SK-N-SH (cell line): ENCODE results near the gene TTC23L. TPM values are rescaled to one million over a fixed set of nuclear protein-coding genes. Genes with fewer than 3 reads are reported as not detected.

Experiments
- CTCF ChIA-PET: fragments of 300-600, 350-600 bp; formaldehyde crosslinking; extraction: SDS; loops from one replicate; lab custom pipeline; 2021; lab: Yijun Ruan, JAX
- POLR2A ChIA-PET: fragments of 350-600 bp; sonication (Branson Sonifier 250); formaldehyde crosslinking; extraction: SDS; loops from one replicate; lab custom pipeline; 2020; ENCODE audit warnings: antibody characterized with exemption, inconsistent platforms; lab: Yijun Ruan, JAX
- DNase-seq: peaks from one replicate; pipeline ENCODE4 v3.0.0; 2012
- H2AFZ ChIP-seq: fragments of 200-600 bp; sonication (generic); 2 replicates; pipeline ENCODE4 v1.8.1; 2016; ENCODE audit warnings: antibody characterized with exemption, mild to moderate bottlenecking, low read depth
- H3F3A ChIP-seq: fragments of 200-600 bp; sonication (generic); replicated peaks from 2 replicates; pipeline ENCODE3; 2016; ENCODE audit warnings: antibody characterized with exemption, mild to moderate bottlenecking; ENCODE audit not compliant: insufficient read depth
- H3K27ac ChIP-seq, 2 experiments: fragments of 200-500 bp in 1 of 2; fragments of 200-600 bp in 1 of 2; sonication (Bioruptor generic) in 1 of 2; sonication (generic), shearing (Covaris generic) in 1 of 2; 2 replicates each; pipeline versions ENCODE4 v1.5.1 to v1.6.1; 2014 to 2016; ENCODE audit warnings: low read depth in 2 of 2, inconsistent platforms in 1 of 2, low read length in 1 of 2, mild to moderate bottlenecking in 1 of 2, mixed read lengths in 1 of 2
- H3K27me3 ChIP-seq: fragments of 200-600 bp; sonication (generic), shearing (Covaris generic); 2 replicates; pipeline ENCODE4 v1.6.1; 2016; ENCODE audit warnings: mixed run types; ENCODE audit not compliant: insufficient read depth
- H3K36me3 ChIP-seq, 2 experiments: fragments of 200-500 bp in 1 of 2; fragments of 200-600 bp in 1 of 2; sonication (Bioruptor generic) in 1 of 2; sonication (generic) in 1 of 2; replicated peaks in 1 of 2; 2 replicates each; pipeline versions ENCODE3 to v1.5.1; 2014 to 2016; ENCODE audit warnings: low read length in 1 of 2, mild to moderate bottlenecking in 1 of 2; ENCODE audit not compliant: insufficient read depth in 2 of 2, control insufficient read depth in 1 of 2
- H3K4me1 ChIP-seq, 2 experiments: fragments of 200-500 bp in 1 of 2; fragments of 200-600 bp in 1 of 2; sonication (Bioruptor generic) in 1 of 2; sonication (generic), shearing (Covaris generic) in 1 of 2; 2 replicates each; pipeline versions ENCODE4 v1.5.1 to v1.6.1; 2014 to 2016; ENCODE audit warnings: low read depth in 1 of 2, low read length in 1 of 2, mixed run types in 1 of 2; ENCODE audit not compliant: insufficient read depth in 2 of 2, control insufficient read depth in 1 of 2
- H3K4me2 ChIP-seq: fragments of 200-600 bp; sonication (generic), shearing (Covaris generic); 2 replicates; pipeline ENCODE4 v1.6.1; 2017; ENCODE audit warnings: mixed run types
- H3K4me3 ChIP-seq, 2 experiments: fragments of 200-500 bp in 1 of 2; fragments of 200-600 bp in 1 of 2; sonication (Bioruptor generic) in 1 of 2; sonication (generic), shearing (Covaris generic) in 1 of 2; 2 replicates each; pipeline versions ENCODE4 v1.5.1 to v1.8.1; 2014 to 2016; ENCODE audit warnings: low read depth in 2 of 2, inconsistent platforms in 1 of 2, low read length in 1 of 2, mild to moderate bottlenecking in 1 of 2, mixed read lengths in 1 of 2, moderate library complexity in 1 of 2
- H3K79me2 ChIP-seq: fragments of 200-600 bp; sonication (generic); 2 replicates; pipeline ENCODE4 v1.8.1; 2017; ENCODE audit warnings: mild to moderate bottlenecking; ENCODE audit not compliant: insufficient read depth
- H3K9ac ChIP-seq: fragments of 200-600 bp; sonication (generic); 2 replicates; pipeline ENCODE4 v1.6.1; 2017; ENCODE audit warnings: mixed run types
- H3K9me2 ChIP-seq: fragments of 200-600 bp; sonication (generic); 2 replicates; pipeline ENCODE4 v1.6.1; 2017; ENCODE audit warnings: mixed run types
- H3K9me3 ChIP-seq: fragments of 200-600 bp; sonication (generic); 2 replicates; pipeline ENCODE4 v1.6.1; 2017; ENCODE audit warnings: mixed run types, mild to moderate bottlenecking, moderate library complexity
- H4K20me1 ChIP-seq: fragments of 200-600 bp; sonication (generic); 2 replicates; pipeline ENCODE4 v1.6.1; 2017; ENCODE audit warnings: mild to moderate bottlenecking, mixed run types; ENCODE audit not compliant: insufficient read depth
- CHD2 ChIP-seq: fragments of 150-350 bp; IDR thresholded peaks from 2 replicates; pipeline ENCODE4 v1.6.1; 2018; ENCODE audit warnings: low read length; ENCODE audit not compliant: partially characterized antibody
- EP300 ChIP-seq, 2 experiments: IDR thresholded peaks; 2 replicates each; pipeline versions ENCODE4 v1.4.0 to v1.6.1; 2012; ENCODE audit warnings: borderline replicate concordance in 1 of 2, low read depth in 1 of 2, low read length in 1 of 2
- FOXJ3 ChIP-seq: sonication (generic); formaldehyde crosslinking; IDR thresholded peaks from 2 replicates; pipeline ENCODE4 v1.5.1; 2020; ENCODE audit warnings: mild to moderate bottlenecking, missing genetic modification reagents
- FOXM1 ChIP-seq: IDR thresholded peaks from 2 replicates; pipeline ENCODE4 v1.4.0; 2012; ENCODE audit warnings: low read depth, mild to moderate bottlenecking
- MAX ChIP-seq: IDR thresholded peaks from 2 replicates; pipeline ENCODE4 v1.4.0; 2012; ENCODE audit warnings: low read depth
- NFIC ChIP-seq: IDR thresholded peaks from 2 replicates; pipeline ENCODE4 v1.4.0; 2012; ENCODE audit warnings: borderline replicate concordance
- NRF1 ChIP-seq: IDR thresholded peaks from 2 replicates; pipeline ENCODE4 v1.6.1; 2012; ENCODE audit warnings: low read depth, mild to moderate bottlenecking, low read length
- POLR2AphosphoS5 ChIP-seq: IDR thresholded peaks from 2 replicates; pipeline ENCODE4 v1.6.1; 2012; ENCODE audit warnings: low read depth, low read length
- RCOR1 ChIP-seq: fragments of 150-350 bp; IDR thresholded peaks from 2 replicates; pipeline ENCODE4 v1.6.1; 2017; ENCODE audit warnings: antibody characterized with exemption, low read length
- SIN3A ChIP-seq: IDR thresholded peaks from 2 replicates; pipeline ENCODE4 v1.6.1; 2012; ENCODE audit warnings: low read depth, mild to moderate bottlenecking, low read length, moderate library complexity, borderline replicate concordance
- TAF1 ChIP-seq: IDR thresholded peaks from 2 replicates; pipeline ENCODE4 v1.6.1; 2012; ENCODE audit warnings: low read depth, mild to moderate bottlenecking, low read length, moderate library complexity, borderline replicate concordance
- USF1 ChIP-seq: IDR thresholded peaks from 2 replicates; pipeline ENCODE4 v1.4.0; 2012; ENCODE audit warnings: low read depth, borderline replicate concordance
- WGBS: methylation state at CpG from one replicate; pipeline ENCODE4 v1.1.6; 2017; ENCODE audit warnings: low lambda C conversion rate; 5-methylcytosine and 5-hydroxymethylcytosine counted together
- polyA plus RNA-seq, 3 experiments: library from polyadenylated mRNA; depleted of rRNA; stranded (reverse); fragments of >200 nt; gene quantifications; 2 replicates each; pipeline ENCODE4 v1.2.3, GENCODE V29; 2012
- TF ChIP-seq, protein P1 (sequence below): IDR thresholded peaks from 2 replicates; pipeline ENCODE4 v1.4.0; 2012; ENCODE audit warnings: low read depth, borderline replicate concordance
- TF ChIP-seq, protein P2 (sequence below): fragments of 200-600 bp; sonication (generic); IDR thresholded peaks from 2 replicates; pipeline ENCODE4 v1.6.1; 2017; ENCODE audit warnings: antibody characterized with exemption, mild to moderate bottlenecking, moderate library complexity
- TF ChIP-seq, protein P3 (sequence below): fragments of 150-350 bp; IDR thresholded peaks from 2 replicates; pipeline ENCODE4 v1.6.1; 2017; ENCODE audit warnings: antibody characterized with exemption, low read length, low read depth, borderline replicate concordance

TTC23L gene
- polyA plus RNA-seq, 1 of the 3 experiments (the other 2 are of a cell fraction) = 0.49 TPM

GRCh38 chr5:34833976-34834793, 4.8 kb upstream of the TTC23L start:
- no peak for DNase-seq
- Histone ChIP-seq H3K79me2 (no peaks in the 10 kb centered on the region), H3K27me3 (no peaks in the 10 kb centered on the region), H3K9ac (no peak overlapping the region), H3K36me3 (peaks cover 41 to 43% of the 10 kb centered on the region in 2 experiments), H3K9me3 (no peaks in the 10 kb centered on the region), H3K4me2 (no peak overlapping the region), H2AFZ (no peak overlapping the region), H3K9me2 (no peaks in the 10 kb centered on the region), H3K4me1 (no peaks in the 10 kb centered on the region; a peak in 1 of 4 replicates), H3K27ac (no peak overlapping the region), H3K4me3 (no peak overlapping the region), H3F3A (peaks cover 30% of the 10 kb centered on the region), H4K20me1 (no peaks in the 10 kb centered on the region)
- TF ChIP-seq USF1 (no peak), POLR2AphosphoS5 (0 out of 2 replicates have a peak, but pooled peaks have one; percentile 29)
- 75% methylated on average over 9 of the region's 9 CpGs for WGBS
- ChIA-PET CTCF (interaction anchor here (0.5 to 1.1 kb wide), 2 partner anchors 16 to 178 kb away, joined by 3 to 5 read pairs; partner anchors contain the start of gene RAI14), POLR2A (no interaction called here)

DNA sequence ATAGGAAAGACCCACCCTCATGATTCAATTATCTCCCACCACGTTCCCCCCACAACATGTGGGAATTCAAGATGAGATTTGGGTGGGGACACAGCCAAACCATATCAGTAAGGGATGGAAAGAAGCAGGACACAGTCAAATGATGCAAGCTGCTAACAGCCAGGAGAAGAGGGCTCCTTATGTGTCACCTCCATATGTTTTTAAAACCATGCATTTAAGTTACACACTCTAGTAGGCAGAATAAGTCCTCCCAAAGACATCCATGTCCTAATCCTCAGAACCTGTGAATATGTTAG, 4.2 kb upstream of the TTC23L start:
- H3K79me2 ChIP-seq = no peaks in the 10 kb centered on the region
- CTCF ChIA-PET = interaction anchor here (0.5 to 1.1 kb wide), 2 partner anchors 16 to 179 kb away, joined by 3 to 5 read pairs; partner anchors contain the start of gene RAI14
- peaks cover 30% of the 10 kb centered on the region for H3F3A ChIP-seq
- no peak overlapping the region for H3K4me2 ChIP-seq
- TF ChIP-seq USF1 = no peak
- no peak for TF ChIP-seq NFIC
- no peak for TF ChIP-seq CHD2
- TF ChIP-seq, protein P1, sequence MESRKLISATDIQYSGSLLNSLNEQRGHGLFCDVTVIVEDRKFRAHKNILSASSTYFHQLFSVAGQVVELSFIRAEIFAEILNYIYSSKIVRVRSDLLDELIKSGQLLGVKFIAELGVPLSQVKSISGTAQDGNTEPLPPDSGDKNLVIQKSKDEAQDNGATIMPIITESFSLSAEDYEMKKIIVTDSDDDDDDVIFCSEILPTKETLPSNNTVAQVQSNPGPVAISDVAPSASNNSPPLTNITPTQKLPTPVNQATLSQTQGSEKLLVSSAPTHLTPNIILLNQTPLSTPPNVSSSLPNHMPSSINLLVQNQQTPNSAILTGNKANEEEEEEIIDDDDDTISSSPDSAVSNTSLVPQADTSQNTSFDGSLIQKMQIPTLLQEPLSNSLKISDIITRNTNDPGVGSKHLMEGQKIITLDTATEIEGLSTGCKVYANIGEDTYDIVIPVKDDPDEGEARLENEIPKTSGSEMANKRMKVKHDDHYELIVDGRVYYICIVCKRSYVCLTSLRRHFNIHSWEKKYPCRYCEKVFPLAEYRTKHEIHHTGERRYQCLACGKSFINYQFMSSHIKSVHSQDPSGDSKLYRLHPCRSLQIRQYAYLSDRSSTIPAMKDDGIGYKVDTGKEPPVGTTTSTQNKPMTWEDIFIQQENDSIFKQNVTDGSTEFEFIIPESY = no peak
- TF ChIP-seq, protein P2, sequence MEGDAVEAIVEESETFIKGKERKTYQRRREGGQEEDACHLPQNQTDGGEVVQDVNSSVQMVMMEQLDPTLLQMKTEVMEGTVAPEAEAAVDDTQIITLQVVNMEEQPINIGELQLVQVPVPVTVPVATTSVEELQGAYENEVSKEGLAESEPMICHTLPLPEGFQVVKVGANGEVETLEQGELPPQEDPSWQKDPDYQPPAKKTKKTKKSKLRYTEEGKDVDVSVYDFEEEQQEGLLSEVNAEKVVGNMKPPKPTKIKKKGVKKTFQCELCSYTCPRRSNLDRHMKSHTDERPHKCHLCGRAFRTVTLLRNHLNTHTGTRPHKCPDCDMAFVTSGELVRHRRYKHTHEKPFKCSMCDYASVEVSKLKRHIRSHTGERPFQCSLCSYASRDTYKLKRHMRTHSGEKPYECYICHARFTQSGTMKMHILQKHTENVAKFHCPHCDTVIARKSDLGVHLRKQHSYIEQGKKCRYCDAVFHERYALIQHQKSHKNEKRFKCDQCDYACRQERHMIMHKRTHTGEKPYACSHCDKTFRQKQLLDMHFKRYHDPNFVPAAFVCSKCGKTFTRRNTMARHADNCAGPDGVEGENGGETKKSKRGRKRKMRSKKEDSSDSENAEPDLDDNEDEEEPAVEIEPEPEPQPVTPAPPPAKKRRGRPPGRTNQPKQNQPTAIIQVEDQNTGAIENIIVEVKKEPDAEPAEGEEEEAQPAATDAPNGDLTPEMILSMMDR = no peak
- TF ChIP-seq TAF1 = no peak
- no peak for TF ChIP-seq NRF1
- no peak for TF ChIP-seq RCOR1
- TF ChIP-seq FOXJ3 = no peak
- TF ChIP-seq, protein P3, sequence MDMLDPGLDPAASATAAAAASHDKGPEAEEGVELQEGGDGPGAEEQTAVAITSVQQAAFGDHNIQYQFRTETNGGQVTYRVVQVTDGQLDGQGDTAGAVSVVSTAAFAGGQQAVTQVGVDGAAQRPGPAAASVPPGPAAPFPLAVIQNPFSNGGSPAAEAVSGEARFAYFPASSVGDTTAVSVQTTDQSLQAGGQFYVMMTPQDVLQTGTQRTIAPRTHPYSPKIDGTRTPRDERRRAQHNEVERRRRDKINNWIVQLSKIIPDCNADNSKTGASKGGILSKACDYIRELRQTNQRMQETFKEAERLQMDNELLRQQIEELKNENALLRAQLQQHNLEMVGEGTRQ = no peak
- no peak for TF ChIP-seq MAX
- TF ChIP-seq EP300 (IDR thresholded peaks at IDR 0.05; ENCODE audit: borderline replicate concordance in 1 of 2, low read depth in 1 of 2, low read length in 1 of 2) = no peak
- no peak for TF ChIP-seq SIN3A
- no peak for TF ChIP-seq FOXM1
- no peak overlapping the region for H2AFZ ChIP-seq
- H3K9me3 ChIP-seq = no peaks in the 10 kb centered on the region
- POLR2A ChIA-PET = no interaction called here
- no peak overlapping the region for H3K4me3 ChIP-seq
- no peaks in the 10 kb centered on the region for H3K27me3 ChIP-seq
- 17% methylated on average over 1 of the region's 1 CpG for WGBS
- H4K20me1 ChIP-seq = no peaks in the 10 kb centered on the region
- no peaks in the 10 kb centered on the region; a peak in 1 of 4 replicates for H3K4me1 ChIP-seq
- H3K36me3 ChIP-seq = peaks cover 36 to 38% of the 10 kb centered on the region in 2 experiments
- no peak for DNase-seq
- H3K9ac ChIP-seq = no peak overlapping the region
- no peak overlapping the region for H3K27ac ChIP-seq
- H3K9me2 ChIP-seq = no peaks in the 10 kb centered on the region
